ENCODE results near the gene ACO2. TPM values are rescaled to one million over a fixed set of nuclear protein-coding genes. Genes with fewer than 3 reads are reported as not detected.

The ACO2 gene
- total and polyA plus RNA-seq, 2 of the 8 experiments (the other 6 are each of a cell fraction or from before 2014, with no cell fraction given): 52.8 to 75.4 TPM

DNA sequence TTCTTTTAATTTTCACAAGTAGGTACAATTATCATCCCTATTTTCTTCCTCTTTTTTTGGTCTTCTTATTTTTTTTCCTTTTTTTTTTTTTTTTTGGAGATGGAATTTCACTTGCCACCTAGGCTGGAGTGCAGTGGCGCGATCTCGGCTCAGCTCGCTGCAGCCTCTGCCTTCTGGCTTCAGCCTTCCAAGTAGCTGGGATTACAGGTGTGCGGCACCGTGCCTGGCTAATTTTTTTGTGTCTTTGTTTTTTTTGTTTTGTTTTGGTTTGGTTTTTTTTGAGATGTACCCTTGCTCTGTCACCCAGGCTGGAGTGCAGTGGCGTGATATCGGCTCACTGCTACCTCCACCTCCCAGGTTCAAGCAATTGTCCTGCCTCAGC, 39.0 kb upstream of the ACO2 start (continued):
- TF ChIP-seq, protein P1, sequence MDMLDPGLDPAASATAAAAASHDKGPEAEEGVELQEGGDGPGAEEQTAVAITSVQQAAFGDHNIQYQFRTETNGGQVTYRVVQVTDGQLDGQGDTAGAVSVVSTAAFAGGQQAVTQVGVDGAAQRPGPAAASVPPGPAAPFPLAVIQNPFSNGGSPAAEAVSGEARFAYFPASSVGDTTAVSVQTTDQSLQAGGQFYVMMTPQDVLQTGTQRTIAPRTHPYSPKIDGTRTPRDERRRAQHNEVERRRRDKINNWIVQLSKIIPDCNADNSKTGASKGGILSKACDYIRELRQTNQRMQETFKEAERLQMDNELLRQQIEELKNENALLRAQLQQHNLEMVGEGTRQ (IDR thresholded peaks at IDR 0.05; ENCODE audit: low read length): no peak
- TF ChIP-seq BRCA1 (IDR thresholded peaks at IDR 0.05; ENCODE audit: low read depth, low read length): no peak
- TF ChIP-seq, protein P2, sequence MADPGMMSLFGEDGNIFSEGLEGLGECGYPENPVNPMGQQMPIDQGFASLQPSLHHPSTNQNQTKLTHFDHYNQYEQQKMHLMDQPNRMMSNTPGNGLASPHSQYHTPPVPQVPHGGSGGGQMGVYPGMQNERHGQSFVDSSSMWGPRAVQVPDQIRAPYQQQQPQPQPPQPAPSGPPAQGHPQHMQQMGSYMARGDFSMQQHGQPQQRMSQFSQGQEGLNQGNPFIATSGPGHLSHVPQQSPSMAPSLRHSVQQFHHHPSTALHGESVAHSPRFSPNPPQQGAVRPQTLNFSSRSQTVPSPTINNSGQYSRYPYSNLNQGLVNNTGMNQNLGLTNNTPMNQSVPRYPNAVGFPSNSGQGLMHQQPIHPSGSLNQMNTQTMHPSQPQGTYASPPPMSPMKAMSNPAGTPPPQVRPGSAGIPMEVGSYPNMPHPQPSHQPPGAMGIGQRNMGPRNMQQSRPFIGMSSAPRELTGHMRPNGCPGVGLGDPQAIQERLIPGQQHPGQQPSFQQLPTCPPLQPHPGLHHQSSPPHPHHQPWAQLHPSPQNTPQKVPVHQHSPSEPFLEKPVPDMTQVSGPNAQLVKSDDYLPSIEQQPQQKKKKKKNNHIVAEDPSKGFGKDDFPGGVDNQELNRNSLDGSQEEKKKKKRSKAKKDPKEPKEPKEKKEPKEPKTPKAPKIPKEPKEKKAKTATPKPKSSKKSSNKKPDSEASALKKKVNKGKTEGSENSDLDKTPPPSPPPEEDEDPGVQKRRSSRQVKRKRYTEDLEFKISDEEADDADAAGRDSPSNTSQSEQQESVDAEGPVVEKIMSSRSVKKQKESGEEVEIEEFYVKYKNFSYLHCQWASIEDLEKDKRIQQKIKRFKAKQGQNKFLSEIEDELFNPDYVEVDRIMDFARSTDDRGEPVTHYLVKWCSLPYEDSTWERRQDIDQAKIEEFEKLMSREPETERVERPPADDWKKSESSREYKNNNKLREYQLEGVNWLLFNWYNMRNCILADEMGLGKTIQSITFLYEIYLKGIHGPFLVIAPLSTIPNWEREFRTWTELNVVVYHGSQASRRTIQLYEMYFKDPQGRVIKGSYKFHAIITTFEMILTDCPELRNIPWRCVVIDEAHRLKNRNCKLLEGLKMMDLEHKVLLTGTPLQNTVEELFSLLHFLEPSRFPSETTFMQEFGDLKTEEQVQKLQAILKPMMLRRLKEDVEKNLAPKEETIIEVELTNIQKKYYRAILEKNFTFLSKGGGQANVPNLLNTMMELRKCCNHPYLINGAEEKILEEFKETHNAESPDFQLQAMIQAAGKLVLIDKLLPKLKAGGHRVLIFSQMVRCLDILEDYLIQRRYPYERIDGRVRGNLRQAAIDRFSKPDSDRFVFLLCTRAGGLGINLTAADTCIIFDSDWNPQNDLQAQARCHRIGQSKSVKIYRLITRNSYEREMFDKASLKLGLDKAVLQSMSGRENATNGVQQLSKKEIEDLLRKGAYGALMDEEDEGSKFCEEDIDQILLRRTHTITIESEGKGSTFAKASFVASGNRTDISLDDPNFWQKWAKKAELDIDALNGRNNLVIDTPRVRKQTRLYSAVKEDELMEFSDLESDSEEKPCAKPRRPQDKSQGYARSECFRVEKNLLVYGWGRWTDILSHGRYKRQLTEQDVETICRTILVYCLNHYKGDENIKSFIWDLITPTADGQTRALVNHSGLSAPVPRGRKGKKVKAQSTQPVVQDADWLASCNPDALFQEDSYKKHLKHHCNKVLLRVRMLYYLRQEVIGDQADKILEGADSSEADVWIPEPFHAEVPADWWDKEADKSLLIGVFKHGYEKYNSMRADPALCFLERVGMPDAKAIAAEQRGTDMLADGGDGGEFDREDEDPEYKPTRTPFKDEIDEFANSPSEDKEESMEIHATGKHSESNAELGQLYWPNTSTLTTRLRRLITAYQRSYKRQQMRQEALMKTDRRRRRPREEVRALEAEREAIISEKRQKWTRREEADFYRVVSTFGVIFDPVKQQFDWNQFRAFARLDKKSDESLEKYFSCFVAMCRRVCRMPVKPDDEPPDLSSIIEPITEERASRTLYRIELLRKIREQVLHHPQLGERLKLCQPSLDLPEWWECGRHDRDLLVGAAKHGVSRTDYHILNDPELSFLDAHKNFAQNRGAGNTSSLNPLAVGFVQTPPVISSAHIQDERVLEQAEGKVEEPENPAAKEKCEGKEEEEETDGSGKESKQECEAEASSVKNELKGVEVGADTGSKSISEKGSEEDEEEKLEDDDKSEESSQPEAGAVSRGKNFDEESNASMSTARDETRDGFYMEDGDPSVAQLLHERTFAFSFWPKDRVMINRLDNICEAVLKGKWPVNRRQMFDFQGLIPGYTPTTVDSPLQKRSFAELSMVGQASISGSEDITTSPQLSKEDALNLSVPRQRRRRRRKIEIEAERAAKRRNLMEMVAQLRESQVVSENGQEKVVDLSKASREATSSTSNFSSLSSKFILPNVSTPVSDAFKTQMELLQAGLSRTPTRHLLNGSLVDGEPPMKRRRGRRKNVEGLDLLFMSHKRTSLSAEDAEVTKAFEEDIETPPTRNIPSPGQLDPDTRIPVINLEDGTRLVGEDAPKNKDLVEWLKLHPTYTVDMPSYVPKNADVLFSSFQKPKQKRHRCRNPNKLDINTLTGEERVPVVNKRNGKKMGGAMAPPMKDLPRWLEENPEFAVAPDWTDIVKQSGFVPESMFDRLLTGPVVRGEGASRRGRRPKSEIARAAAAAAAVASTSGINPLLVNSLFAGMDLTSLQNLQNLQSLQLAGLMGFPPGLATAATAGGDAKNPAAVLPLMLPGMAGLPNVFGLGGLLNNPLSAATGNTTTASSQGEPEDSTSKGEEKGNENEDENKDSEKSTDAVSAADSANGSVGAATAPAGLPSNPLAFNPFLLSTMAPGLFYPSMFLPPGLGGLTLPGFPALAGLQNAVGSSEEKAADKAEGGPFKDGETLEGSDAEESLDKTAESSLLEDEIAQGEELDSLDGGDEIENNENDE (IDR thresholded peaks at IDR 0.05; ENCODE audit: insufficient replicate concordance, low read length): no peak
- no peak for TF ChIP-seq TAF1 (IDR thresholded peaks at IDR 0.05; ENCODE audit: low read depth, low read length)
- no peak for TF ChIP-seq TEAD4 (IDR thresholded peaks at IDR 0.05; ENCODE audit: low read depth, low read length)
- no peak for TF ChIP-seq SIX5 (IDR thresholded peaks at IDR 0.05; ENCODE audit: low read depth, low read length)

Measured in H1 (cell line).